ENCODE data around the gene KCTD15.
A peak's percentile ranks its signal among the peaks of the same experiment; 100 is the strongest.

KCTD15 gene

DNA sequence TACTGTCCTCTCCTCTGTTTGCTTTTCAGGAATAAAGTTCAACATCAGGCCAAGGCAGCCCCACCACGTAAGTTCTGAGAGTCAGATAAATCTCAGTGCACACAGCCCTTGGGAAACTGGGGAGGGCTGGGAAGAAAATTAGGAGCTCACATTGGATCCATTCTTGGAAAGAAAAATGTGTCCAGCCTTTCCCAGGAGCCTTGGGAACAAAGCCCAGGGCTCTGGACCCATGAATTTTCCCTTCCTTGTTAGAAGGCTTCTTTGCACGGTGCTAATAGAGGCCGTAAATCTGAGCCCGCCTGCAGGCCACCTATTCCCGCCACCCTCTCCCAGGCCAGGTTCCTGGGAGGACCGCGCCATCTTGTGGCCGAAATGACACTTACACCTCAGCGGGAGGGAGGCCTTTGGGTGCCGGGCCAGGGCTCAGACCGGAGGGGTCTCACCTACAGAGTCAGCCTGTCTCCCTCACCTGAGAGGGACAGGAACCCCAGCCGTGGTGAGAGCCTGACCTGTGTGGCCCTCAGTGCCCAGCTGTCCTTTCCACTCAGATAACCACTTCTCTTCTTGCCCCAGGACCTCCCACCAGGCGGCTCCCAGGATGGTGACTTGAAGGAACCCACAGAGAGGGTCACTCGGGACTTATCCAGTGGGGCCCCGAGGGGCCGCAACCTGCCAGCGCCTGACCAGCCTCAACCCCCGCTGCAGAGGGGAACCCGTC lies 25.1 kb upstream of the KCTD15 start:
- DNase-seq (ENCODE audit: low spot score) = peak; percentile 76

- DNase-seq (ENCODE audit: low spot score) = no peak
Measured at GRCh38 chr19:33772102-33772857, 24.4 kb upstream of the KCTD15 start.

DNA sequence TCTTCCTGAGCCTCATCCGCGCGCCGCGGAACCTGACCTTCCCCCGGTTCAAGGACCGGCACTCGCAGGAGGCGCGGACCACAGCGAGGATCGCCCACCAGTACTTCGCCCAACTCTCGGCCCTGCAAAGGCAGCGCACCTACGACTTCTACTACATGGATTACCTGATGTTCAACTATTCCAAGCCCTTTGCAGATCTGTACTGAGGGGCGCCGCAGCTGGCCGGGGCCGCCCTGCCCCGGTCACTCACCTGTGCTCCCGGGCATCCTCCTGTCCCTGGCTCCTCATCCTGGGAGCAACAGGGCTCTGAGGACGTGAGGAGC lies 23.9 kb upstream of the KCTD15 start:
- DNase-seq (ENCODE audit: low spot score) = no peak

- no peak for DNase-seq (ENCODE audit: low spot score)
Measured at GRCh38 chr19:33773704-33774624, 22.7 kb upstream of the KCTD15 start.

- DNase-seq (ENCODE audit: low spot score) = no peak
Measured at GRCh38 chr19:33774751-33775150, 21.9 kb upstream of the KCTD15 start.

DNA sequence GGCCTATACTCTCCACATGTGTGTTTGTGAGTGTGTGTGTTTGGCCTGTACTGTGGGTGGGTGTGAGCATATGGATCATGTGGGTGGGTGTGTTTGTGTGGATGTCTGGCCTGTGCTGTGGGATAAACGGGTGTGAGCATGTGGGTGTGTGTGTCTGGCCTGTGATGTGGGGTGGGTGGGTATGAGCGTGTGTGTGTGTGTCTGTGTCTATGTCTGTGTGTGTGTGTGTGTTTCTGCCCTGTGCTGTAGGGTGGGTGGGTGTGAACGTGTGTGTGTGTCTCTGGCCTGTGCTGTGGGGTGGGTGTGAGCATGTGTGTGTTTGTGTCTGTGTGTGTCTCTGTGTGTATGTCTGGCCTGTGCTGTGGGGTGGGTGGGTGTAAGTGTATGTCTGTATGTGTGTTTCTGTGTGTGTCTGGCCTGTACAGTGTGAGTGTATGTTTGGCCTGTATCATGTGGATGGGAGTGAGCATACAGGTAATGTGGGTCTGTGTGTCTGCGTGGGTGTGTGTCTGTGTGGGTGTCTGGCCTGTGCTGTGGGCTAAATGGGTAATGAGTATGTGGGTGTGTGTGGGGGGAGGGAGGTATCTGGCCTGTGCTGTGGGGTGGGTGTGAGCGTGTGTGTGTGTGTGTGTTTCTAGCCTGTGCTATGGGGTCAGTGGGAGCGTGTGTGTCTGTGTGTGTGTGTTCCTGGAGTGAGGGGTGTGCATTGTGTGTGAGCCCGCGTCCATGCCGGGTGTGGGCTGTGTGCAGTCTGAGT lies 20.8 kb upstream of the KCTD15 start:
- DNase-seq (ENCODE audit: low spot score) = no peak

- no peak for DNase-seq (ENCODE audit: low spot score)
Measured at GRCh38 chr19:33777351-33777750, 19.3 kb upstream of the KCTD15 start.

DNA sequence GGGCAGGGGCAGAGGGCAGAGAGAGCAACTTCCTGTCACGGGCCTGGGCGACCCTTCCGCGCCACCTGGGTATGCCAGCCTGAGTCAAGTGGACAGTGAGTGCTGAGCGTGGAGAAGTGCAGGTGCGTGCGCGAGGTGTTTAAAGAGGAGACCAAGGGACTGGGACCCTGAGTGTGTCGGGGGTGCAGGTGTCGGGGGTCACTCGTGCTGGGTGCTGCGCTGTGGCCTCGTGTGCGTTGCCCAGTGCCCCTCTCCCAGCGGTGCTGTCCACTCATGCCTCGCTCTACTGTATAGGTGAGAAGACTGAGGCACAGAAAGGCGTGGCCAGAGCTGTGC lies 18.9 kb upstream of the KCTD15 start:
- no peak for DNase-seq (ENCODE audit: low spot score)

DNA sequence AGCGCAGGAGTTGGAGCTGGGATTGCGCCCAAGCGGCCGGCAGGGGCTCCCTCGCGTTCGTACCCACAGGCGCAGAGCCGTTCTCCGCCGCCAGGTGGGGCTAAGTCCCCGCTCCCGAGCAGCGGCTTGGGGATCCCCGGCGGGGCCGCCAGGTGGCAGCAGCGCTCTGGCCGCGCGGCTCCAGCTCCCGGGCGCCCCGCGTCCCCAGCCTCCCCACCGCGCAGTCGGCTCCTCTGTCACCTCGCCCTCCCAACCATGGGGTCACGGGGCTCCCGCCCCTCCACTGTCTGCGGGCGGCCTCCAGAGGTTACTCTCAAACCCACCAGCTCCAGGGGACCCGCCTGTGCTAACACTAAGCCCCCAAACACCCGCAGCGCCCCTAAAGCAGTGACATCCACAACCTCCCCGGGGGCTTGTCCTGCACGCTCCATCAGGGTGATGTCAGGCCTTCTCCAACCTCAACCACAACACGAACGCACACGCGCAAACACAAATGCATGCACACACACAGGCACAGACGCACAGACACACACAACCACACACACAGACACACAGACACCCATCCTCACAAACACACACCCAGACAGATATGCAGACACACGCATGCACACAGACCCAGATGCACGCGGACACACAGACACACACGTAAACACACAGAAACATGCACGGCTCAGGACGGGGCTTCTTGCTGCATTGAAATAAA lies 18.4 kb upstream of the KCTD15 start:
- peak; percentile 87 for DNase-seq (ENCODE audit: low spot score)

DNA sequence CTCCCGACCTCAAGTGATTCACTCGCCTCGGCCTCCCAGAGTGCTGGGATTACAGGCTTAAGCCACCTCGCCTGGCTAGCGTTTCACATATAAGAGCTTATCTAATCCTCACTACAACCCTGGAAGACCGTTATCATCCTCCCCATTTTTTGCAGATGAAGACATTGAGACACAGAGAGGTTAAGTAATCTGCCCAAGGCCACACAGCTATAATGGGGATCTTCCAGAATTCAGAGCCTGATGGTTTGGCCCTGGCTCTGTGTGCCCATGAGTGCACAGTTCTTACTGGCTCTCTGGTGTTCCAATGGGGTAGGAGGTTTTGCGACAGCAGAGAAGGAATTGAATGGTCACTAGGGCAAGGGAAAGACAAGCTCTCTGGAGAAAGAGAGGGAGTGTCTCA lies 16.8 kb upstream of the KCTD15 start:
- no peak for DNase-seq (ENCODE audit: low spot score)

GRCh38 chr19:33780251-33780650 lies 16.4 kb upstream of the KCTD15 start:
- DNase-seq (ENCODE audit: low spot score) = no peak

GRCh38 chr19:33780746-33781145 lies 15.9 kb upstream of the KCTD15 start:
- DNase-seq (ENCODE audit: low spot score) = no peak

DNA sequence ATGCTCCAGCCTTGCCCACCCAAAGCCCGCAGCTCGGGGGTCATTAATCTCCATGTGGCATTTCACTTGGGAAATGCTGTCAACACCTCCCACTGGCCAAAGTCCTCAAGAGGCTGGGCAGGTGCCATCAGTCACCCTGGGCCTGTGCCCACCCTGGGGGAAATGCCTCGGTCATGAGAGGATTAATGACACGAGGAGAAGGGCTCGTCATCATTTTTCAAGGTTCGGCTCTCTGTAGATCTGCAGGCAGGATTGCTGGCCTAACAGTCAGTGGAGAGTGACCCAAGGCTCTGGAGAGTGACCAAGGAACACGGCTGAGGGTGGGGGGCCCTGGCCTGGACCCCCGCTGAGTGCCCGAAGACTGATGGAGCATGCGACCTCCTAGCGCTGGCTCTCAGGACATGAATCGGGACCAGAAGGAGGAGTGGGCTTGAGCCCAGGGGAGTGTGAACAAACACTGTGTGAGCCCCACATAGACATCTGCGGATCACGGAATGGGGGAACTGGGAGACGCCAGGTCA lies 15.2 kb upstream of the KCTD15 start:
- DNase-seq (ENCODE audit: low spot score) = no peak

GRCh38 chr19:33781996-33782395 lies 14.7 kb upstream of the KCTD15 start:
- no peak for DNase-seq (ENCODE audit: low spot score)

- no peak for DNase-seq (ENCODE audit: low spot score)
Measured at GRCh38 chr19:33784432-33784831, 12.2 kb upstream of the KCTD15 start.

GRCh38 chr19:33785795-33786194 lies 10.9 kb upstream of the KCTD15 start:
- no peak for DNase-seq (ENCODE audit: low spot score)

- no peak for DNase-seq (ENCODE audit: low spot score)
Measured at GRCh38 chr19:33788676-33789075, 8.0 kb upstream of the KCTD15 start.

DNA sequence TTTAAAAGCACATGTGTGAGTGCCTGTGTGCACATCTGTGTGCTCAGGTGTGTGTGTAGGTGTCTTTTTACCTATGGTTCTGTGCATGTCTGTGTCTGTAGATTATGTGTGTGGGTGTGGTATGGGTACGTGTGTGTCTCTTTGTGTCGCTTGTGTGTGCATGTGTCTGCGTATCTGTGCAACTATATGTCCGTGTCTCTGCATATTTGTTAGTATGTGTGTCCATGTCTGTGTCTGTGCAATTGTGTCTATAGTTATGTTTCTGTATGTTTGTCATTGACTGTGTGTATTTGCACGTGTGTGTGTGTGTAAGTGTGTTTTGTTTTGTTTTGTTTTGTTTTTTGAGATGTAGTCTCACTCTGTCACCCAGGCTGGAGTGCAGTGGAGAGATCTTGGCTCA lies 7.3 kb upstream of the KCTD15 start:
- no peak for DNase-seq (ENCODE audit: low spot score)

- no peak for DNase-seq (ENCODE audit: low spot score)
Measured at GRCh38 chr19:33794683-33795369, 1.8 kb upstream of the KCTD15 start.

- peak; percentile 63 for DNase-seq (ENCODE audit: low spot score)
Measured at GRCh38 chr19:33795370-33796163, 1.1 kb upstream of the KCTD15 start.

Measured in activated CD4-positive, alpha-beta T cell treated with anti-CD3 and anti-CD28 coated beads, Interleukin-2, Interleukin-4, amounts not matched to agents 100 ng/mL and 50 ng/mL, durations not matched to agents 16 hours and 8 hours (primary cell).